GM18517 (cell line): ENCODE measurements around the gene RGCC.

ENCODE experiments used
- ATAC-seq: cut with Tn5 transposase; IDR thresholded peaks from one replicate; pipeline ENCODE4 v1.9.1; 2021; ENCODE audit warnings: mild to moderate bottlenecking, moderate library complexity; ENCODE audit not compliant: unreplicated experiment

Gene RGCC

GRCh38 chr13:41452462-41452861 lies 4.9 kb upstream of the RGCC start:
- no peak for ATAC-seq

- no peak for ATAC-seq
Observed at GRCh38 chr13:41453620-41454019, 3.7 kb upstream of the RGCC start.

- no peak for ATAC-seq
Observed at GRCh38 chr13:41454170-41454569, 3.2 kb upstream of the RGCC start.

- ATAC-seq = no peak
Observed at GRCh38 chr13:41455725-41456419, 1.5 kb upstream of the RGCC start.

- ATAC-seq = peak; percentile 6
Observed at GRCh38 chr13:41457589-41458186, 338 bp downstream of the RGCC start.

- ATAC-seq = peak; percentile 10
Observed at GRCh38 chr13:41458187-41458760, 924 bp downstream of the RGCC start.

GRCh38 chr13:41458761-41459431 lies 1.5 kb downstream of the RGCC start:
- no peak for ATAC-seq

GRCh38 chr13:41459432-41460073 lies 2.2 kb downstream of the RGCC start:
- no peak for ATAC-seq

- ATAC-seq = no peak
Observed at GRCh38 chr13:41460074-41460465, 2.7 kb downstream of the RGCC start.

- ATAC-seq = no peak
Observed at GRCh38 chr13:41460930-41461329, 3.6 kb downstream of the RGCC start.

GRCh38 chr13:41461527-41462139 lies 4.3 kb downstream of the RGCC start:
- ATAC-seq = no peak

- no peak for ATAC-seq
Observed at GRCh38 chr13:41462427-41462826, 5.1 kb downstream of the RGCC start.

- no peak for ATAC-seq
Observed at GRCh38 chr13:41463838-41464602, 6.7 kb downstream of the RGCC start.

GRCh38 chr13:41465241-41465847 lies 8.0 kb downstream of the RGCC start:
- peak; percentile 89 for ATAC-seq

GRCh38 chr13:41465898-41466320 lies 8.6 kb downstream of the RGCC start:
- ATAC-seq = no peak

GRCh38 chr13:41467425-41467945 lies 10.1 kb downstream of the RGCC start:
- no peak for ATAC-seq

GRCh38 chr13:41468631-41469030 lies 11.3 kb downstream of the RGCC start:
- ATAC-seq = no peak

GRCh38 chr13:41470196-41470595 lies 12.8 kb downstream of the RGCC start:
- no peak for ATAC-seq

GRCh38 chr13:41471785-41472184 lies 14.4 kb downstream of the RGCC start:
- ATAC-seq = no peak

GRCh38 chr13:41487222-41487621 lies 29.9 kb downstream of the RGCC start:
- no peak for ATAC-seq
